Osteoblast (primary cell): ENCODE measurements around the gene MICU1. TPM values are rescaled to one million over a fixed set of nuclear protein-coding genes. Genes with fewer than 3 reads are reported as not detected.

ENCODE experiments used
- DNase-seq: peaks from one replicate; pipeline ENCODE4 v3.0.0; 2011; ENCODE audit warnings: low spot score, mixed read lengths; ENCODE audit not compliant: insufficient read length; ENCODE audit errors: missing footprints
- H2AFZ ChIP-seq: 2 replicates; pipeline ENCODE4 v1.6.0; 2011; ENCODE audit warnings: mild to moderate bottlenecking, low read length
- H3K27ac ChIP-seq: 2 replicates; pipeline ENCODE4 v1.5.1; 2011; ENCODE audit warnings: mild to moderate bottlenecking, low read depth, low read length, moderate library complexity
- H3K27me3 ChIP-seq: 2 replicates; pipeline ENCODE4 v1.6.0; 2012; ENCODE audit warnings: mild to moderate bottlenecking, control low read depth, inconsistent platforms, low read length, moderate library complexity; ENCODE audit not compliant: insufficient read depth
- H3K36me3 ChIP-seq: 2 replicates; pipeline ENCODE4 v1.5.1; 2011; ENCODE audit warnings: mild to moderate bottlenecking, low read length, control low read depth, moderate library complexity; ENCODE audit not compliant: insufficient read depth
- H3K4me1 ChIP-seq: 2 replicates; pipeline ENCODE4 v1.5.1; 2011; ENCODE audit warnings: mild to moderate bottlenecking, low read length, control low read depth, moderate library complexity; ENCODE audit not compliant: insufficient read depth
- H3K4me2 ChIP-seq: 2 replicates; pipeline ENCODE4 v1.6.0; 2011; ENCODE audit warnings: mild to moderate bottlenecking, low read length; ENCODE audit not compliant: insufficient read depth
- H3K4me3 ChIP-seq: fragments of 200-600 bp; sonication (generic); 3 replicates; pipeline ENCODE4 v1.5.1; 2012; ENCODE audit warnings: mild to moderate bottlenecking, low read length, inconsistent platforms; ENCODE audit not compliant: insufficient read depth
- H3K79me2 ChIP-seq: 2 replicates; pipeline ENCODE4 v1.6.0; 2012; ENCODE audit warnings: mild to moderate bottlenecking, low read length, control low read depth, inconsistent platforms; ENCODE audit not compliant: insufficient read depth
- H3K9me3 ChIP-seq: 2 replicates; pipeline ENCODE4 v1.5.1; 2011; ENCODE audit warnings: low read depth, low read length, control low read depth
- H4K20me1 ChIP-seq: 2 replicates; pipeline ENCODE4 v1.6.0; 2012; ENCODE audit warnings: mild to moderate bottlenecking, low read length, control low read depth; ENCODE audit not compliant: insufficient read depth
- total RNA-seq: library from RNA; depleted of rRNA; stranded (reverse); fragments of >200 nt; gene quantifications from 2 replicates; pipeline ENCODE4 v1.2.3, GENCODE V29; 2012
- TF ChIP-seq, protein P1 (sequence below): IDR thresholded peaks from 2 replicates; pipeline ENCODE4 v1.5.1; 2011; ENCODE audit warnings: mild to moderate bottlenecking, low read depth, low read length, moderate library complexity; ENCODE audit errors: extremely low read depth

The MICU1 gene
- total RNA-seq, 1 donor: 79.6 TPM

DNA sequence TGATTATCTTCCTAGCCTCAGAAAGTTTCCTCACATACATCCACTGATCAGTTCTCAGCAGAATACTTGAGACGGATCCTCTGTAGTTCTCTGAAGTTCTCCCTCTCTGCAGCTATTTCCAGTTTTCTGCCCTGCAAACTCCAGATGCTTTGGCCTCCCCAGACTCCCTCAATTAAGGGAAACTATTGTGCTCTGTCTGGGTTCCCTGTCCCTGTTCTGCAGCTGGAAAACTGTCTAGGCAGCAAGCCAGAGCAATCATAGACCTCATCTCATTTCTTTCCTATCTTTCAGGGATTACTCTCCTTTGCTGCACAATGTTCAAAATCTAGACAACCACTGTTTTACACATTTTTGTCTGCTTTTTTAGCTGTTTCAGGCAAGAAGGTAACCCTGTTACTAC is 9.2 kb downstream of the MICU1 start:
- H3K36me3 ChIP-seq: no peaks in the 10 kb centered on the region
- peaks cover 4% of the 10 kb centered on the region for H4K20me1 ChIP-seq
- H2AFZ ChIP-seq: no peak overlapping the region
- peaks cover 81% of the 10 kb centered on the region for H3K79me2 ChIP-seq
- DNase-seq: no peak
- H3K9me3 ChIP-seq: no peaks in the 10 kb centered on the region
- no peak overlapping the region for H3K4me2 ChIP-seq
- H3K4me3 ChIP-seq: no peak overlapping the region
- H3K27ac ChIP-seq: no peak overlapping the region
- H3K4me1 ChIP-seq: no peaks in the 10 kb centered on the region
- TF ChIP-seq, protein P1, sequence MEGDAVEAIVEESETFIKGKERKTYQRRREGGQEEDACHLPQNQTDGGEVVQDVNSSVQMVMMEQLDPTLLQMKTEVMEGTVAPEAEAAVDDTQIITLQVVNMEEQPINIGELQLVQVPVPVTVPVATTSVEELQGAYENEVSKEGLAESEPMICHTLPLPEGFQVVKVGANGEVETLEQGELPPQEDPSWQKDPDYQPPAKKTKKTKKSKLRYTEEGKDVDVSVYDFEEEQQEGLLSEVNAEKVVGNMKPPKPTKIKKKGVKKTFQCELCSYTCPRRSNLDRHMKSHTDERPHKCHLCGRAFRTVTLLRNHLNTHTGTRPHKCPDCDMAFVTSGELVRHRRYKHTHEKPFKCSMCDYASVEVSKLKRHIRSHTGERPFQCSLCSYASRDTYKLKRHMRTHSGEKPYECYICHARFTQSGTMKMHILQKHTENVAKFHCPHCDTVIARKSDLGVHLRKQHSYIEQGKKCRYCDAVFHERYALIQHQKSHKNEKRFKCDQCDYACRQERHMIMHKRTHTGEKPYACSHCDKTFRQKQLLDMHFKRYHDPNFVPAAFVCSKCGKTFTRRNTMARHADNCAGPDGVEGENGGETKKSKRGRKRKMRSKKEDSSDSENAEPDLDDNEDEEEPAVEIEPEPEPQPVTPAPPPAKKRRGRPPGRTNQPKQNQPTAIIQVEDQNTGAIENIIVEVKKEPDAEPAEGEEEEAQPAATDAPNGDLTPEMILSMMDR: no peak
- no peaks in the 10 kb centered on the region for H3K27me3 ChIP-seq

DNA sequence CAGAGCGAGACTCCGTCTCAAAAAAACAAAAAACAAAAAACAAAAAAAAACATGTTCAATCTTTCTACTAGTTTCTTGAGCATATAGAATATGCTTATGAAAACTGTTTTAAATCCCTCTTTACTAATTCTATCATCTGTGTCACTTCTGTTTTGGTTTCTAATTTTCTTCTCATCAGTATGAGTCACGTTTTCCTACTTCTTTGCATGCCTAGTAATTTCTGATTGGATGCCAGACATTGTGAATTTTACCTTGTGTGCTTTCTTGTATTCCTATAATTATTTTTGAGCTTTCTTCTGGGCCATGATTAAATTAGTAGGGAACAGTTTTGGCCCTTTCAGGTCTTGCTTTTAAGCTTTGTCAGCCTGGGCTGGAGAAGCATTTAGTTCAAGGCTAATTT is 9.9 kb downstream of the MICU1 start:
- no peak for DNase-seq
- TF ChIP-seq, protein P1: no peak
- H4K20me1 ChIP-seq: peaks cover 3% of the 10 kb centered on the region
- no peaks in the 10 kb centered on the region for H3K9me3 ChIP-seq
- H3K4me1 ChIP-seq: no peaks in the 10 kb centered on the region
- peaks cover 81% of the 10 kb centered on the region for H3K79me2 ChIP-seq
- no peaks in the 10 kb centered on the region for H3K27me3 ChIP-seq
- no peak overlapping the region for H3K4me2 ChIP-seq
- H3K4me3 ChIP-seq: no peak overlapping the region
- no peak overlapping the region for H2AFZ ChIP-seq
- no peaks in the 10 kb centered on the region for H3K36me3 ChIP-seq
- no peak overlapping the region for H3K27ac ChIP-seq

DNA sequence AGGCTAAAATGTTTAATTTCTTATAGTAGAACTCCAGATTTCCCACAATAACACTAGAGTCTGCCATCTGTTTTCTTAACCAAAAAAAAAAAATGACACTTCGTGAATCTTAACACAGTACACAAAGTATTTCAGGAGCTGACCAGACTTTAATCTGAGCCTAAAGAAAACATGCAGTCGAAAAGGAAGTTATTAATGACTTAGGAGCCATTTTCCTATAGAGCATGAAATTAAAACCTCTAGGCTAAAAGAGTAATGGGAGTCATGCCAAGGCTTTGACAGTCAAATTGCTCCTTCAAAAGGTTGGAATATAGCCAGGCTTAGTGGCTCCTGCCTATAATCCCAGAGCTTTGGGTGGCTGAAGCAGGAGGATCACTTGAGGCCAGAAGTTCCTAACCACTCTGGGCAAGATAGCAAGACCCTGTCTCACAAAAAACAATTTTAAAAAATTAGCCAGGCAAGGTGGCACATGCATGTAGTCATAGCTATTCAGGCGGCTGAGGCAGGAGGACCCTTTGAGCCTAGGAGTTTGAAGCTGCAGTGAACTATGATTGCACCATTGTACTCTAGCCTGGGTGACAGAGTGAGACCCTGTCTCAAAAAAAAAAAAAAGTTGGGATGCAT is 13.6 kb downstream of the MICU1 start:
- no peak overlapping the region for H3K4me3 ChIP-seq
- H3K27ac ChIP-seq: no peak overlapping the region
- H3K9me3 ChIP-seq: no peaks in the 10 kb centered on the region
- TF ChIP-seq, protein P1: no peak
- no peaks in the 10 kb centered on the region for H3K4me1 ChIP-seq
- H2AFZ ChIP-seq: no peak overlapping the region
- no peak for DNase-seq
- H3K79me2 ChIP-seq: peaks cover 75% of the 10 kb centered on the region
- peaks cover 6% of the 10 kb centered on the region for H4K20me1 ChIP-seq
- no peak overlapping the region for H3K4me2 ChIP-seq
- H3K36me3 ChIP-seq: no peaks in the 10 kb centered on the region
- no peaks in the 10 kb centered on the region for H3K27me3 ChIP-seq

DNA sequence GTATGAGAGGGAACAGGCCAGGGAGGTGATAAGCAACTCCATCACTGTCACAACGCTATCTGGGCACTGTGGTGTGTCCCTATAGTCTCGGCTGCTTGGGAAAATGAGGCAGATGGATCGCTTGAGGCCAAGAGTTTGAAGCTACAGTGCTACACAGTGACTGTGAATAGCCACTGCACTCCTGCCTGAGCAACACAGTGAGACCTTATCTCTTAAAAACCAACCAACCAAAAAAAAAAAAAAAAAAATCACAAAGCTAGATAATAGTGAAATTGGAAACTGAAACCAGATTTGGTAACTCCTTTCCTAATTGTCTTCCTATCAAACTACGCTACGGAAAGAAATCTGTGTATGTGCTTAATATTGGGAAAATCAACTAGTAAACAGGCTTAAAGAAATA is 14.1 kb downstream of the MICU1 start:
- H3K79me2 ChIP-seq: peaks cover 76% of the 10 kb centered on the region
- no peak overlapping the region for H3K4me3 ChIP-seq
- no peaks in the 10 kb centered on the region for H3K4me1 ChIP-seq
- H3K27ac ChIP-seq: no peak overlapping the region
- no peaks in the 10 kb centered on the region for H3K9me3 ChIP-seq
- TF ChIP-seq, protein P1: no peak
- peaks cover 6% of the 10 kb centered on the region for H4K20me1 ChIP-seq
- no peak for DNase-seq
- H3K36me3 ChIP-seq: no peaks in the 10 kb centered on the region
- no peak overlapping the region for H2AFZ ChIP-seq
- H3K27me3 ChIP-seq: no peaks in the 10 kb centered on the region
- no peak overlapping the region for H3K4me2 ChIP-seq
